ENCODE data around the gene LRMDA.

LRMDA gene

GRCh38 chr10:75708060-75708459 lies 276.6 kb downstream of the LRMDA start:
- in situ Hi-C loops (cut with MboI; ENCODE audit: low sequenced_read_pairs): no loop called here
- Histone ChIP-seq H3K36me3 (replicated peaks) (no peaks in the 10 kb centered on the region), H3K27me3 (ENCODE audit: low read depth) (no peaks in the 10 kb centered on the region), H3K4me3 (no peak overlapping the region), H3K9me3 (no peaks in the 10 kb centered on the region), H3K4me1 (no peaks in the 10 kb centered on the region)
- DNase-seq (ENCODE audit: low spot score in 2 of 2): no peak

- DNase-seq (ENCODE audit: low spot score in 2 of 2): no peak
- in situ Hi-C loops (cut with MboI; ENCODE audit: low sequenced_read_pairs): no loop called here
- Histone ChIP-seq H3K9me3 (no peaks in the 10 kb centered on the region), H3K27me3 (ENCODE audit: low read depth) (no peaks in the 10 kb centered on the region), H3K36me3 (replicated peaks) (no peaks in the 10 kb centered on the region), H3K4me1 (no peaks in the 10 kb centered on the region), H3K4me3 (no peak overlapping the region)
Observed at GRCh38 chr10:75709245-75709644, 277.8 kb downstream of the LRMDA start.

GRCh38 chr10:75709811-75710210 lies 278.4 kb downstream of the LRMDA start:
- in situ Hi-C loops (cut with MboI; ENCODE audit: low sequenced_read_pairs): no loop called here
- H3K27me3 ChIP-seq (ENCODE audit: low read depth): no peaks in the 10 kb centered on the region
- H3K9me3 ChIP-seq: no peaks in the 10 kb centered on the region
- H3K4me1 ChIP-seq: no peaks in the 10 kb centered on the region
- no peaks in the 10 kb centered on the region for H3K36me3 ChIP-seq (replicated peaks)
- DNase-seq (ENCODE audit: low spot score in 2 of 2): no peak
- H3K4me3 ChIP-seq: no peak overlapping the region

- Histone ChIP-seq H3K9me3 (no peaks in the 10 kb centered on the region), H3K4me1 (no peaks in the 10 kb centered on the region), H3K36me3 (replicated peaks) (no peaks in the 10 kb centered on the region), H3K27me3 (ENCODE audit: low read depth) (no peaks in the 10 kb centered on the region), H3K4me3 (no peak overlapping the region)
- in situ Hi-C loops (cut with MboI; ENCODE audit: low sequenced_read_pairs): no loop called here
- DNase-seq (ENCODE audit: low spot score in 2 of 2): no peak
Observed at GRCh38 chr10:75712242-75712880, 280.9 kb downstream of the LRMDA start.

- Histone ChIP-seq H3K4me1 (no peaks in the 10 kb centered on the region), H3K27me3 (ENCODE audit: low read depth) (no peaks in the 10 kb centered on the region), H3K36me3 (replicated peaks) (no peaks in the 10 kb centered on the region), H3K4me3 (no peak overlapping the region), H3K9me3 (no peaks in the 10 kb centered on the region)
- in situ Hi-C loops (cut with MboI; ENCODE audit: low sequenced_read_pairs): no loop called here
- DNase-seq (ENCODE audit: low spot score in 2 of 2): no peak
Observed at GRCh38 chr10:75716506-75716905, 285.1 kb downstream of the LRMDA start.

- no peak for DNase-seq (ENCODE audit: low spot score in 2 of 2)
- Histone ChIP-seq H3K36me3 (replicated peaks) (no peaks in the 10 kb centered on the region), H3K9me3 (no peaks in the 10 kb centered on the region), H3K4me3 (no peak overlapping the region), H3K27me3 (ENCODE audit: low read depth) (no peaks in the 10 kb centered on the region), H3K4me1 (no peaks in the 10 kb centered on the region)
- in situ Hi-C loops (cut with MboI; ENCODE audit: low sequenced_read_pairs): no loop called here
Observed at GRCh38 chr10:75717126-75717916, 285.9 kb downstream of the LRMDA start.

GRCh38 chr10:75718991-75719390 lies 287.6 kb downstream of the LRMDA start:
- Histone ChIP-seq H3K27me3 (ENCODE audit: low read depth) (no peaks in the 10 kb centered on the region), H3K4me1 (no peaks in the 10 kb centered on the region), H3K9me3 (no peaks in the 10 kb centered on the region), H3K4me3 (no peak overlapping the region), H3K36me3 (replicated peaks) (no peaks in the 10 kb centered on the region)
- in situ Hi-C loops (cut with MboI; ENCODE audit: low sequenced_read_pairs): no loop called here
- no peak for DNase-seq (ENCODE audit: low spot score in 2 of 2)

- Histone ChIP-seq H3K27me3 (ENCODE audit: low read depth) (no peaks in the 10 kb centered on the region), H3K36me3 (replicated peaks) (no peaks in the 10 kb centered on the region), H3K4me1 (no peaks in the 10 kb centered on the region), H3K4me3 (no peak overlapping the region), H3K9me3 (no peaks in the 10 kb centered on the region)
- no peak for DNase-seq (ENCODE audit: low spot score in 2 of 2)
- in situ Hi-C loops (cut with MboI; ENCODE audit: low sequenced_read_pairs): no loop called here
Observed at GRCh38 chr10:75720157-75720556, 288.7 kb downstream of the LRMDA start.

- in situ Hi-C loops (cut with MboI; ENCODE audit: low sequenced_read_pairs): no loop called here
- Histone ChIP-seq H3K4me1 (no peaks in the 10 kb centered on the region), H3K4me3 (no peak overlapping the region), H3K9me3 (no peaks in the 10 kb centered on the region), H3K36me3 (replicated peaks) (no peaks in the 10 kb centered on the region), H3K27me3 (ENCODE audit: low read depth) (no peaks in the 10 kb centered on the region)
- DNase-seq (ENCODE audit: low spot score in 2 of 2): no peak
Observed at GRCh38 chr10:75722020-75722419, 290.6 kb downstream of the LRMDA start.

- H3K27me3 ChIP-seq (ENCODE audit: low read depth): no peaks in the 10 kb centered on the region
- no peaks in the 10 kb centered on the region for H3K9me3 ChIP-seq
- no peaks in the 10 kb centered on the region for H3K36me3 ChIP-seq (replicated peaks)
- H3K4me3 ChIP-seq: no peak overlapping the region
- in situ Hi-C loops (cut with MboI; ENCODE audit: low sequenced_read_pairs): no loop called here
- H3K4me1 ChIP-seq: no peaks in the 10 kb centered on the region
- DNase-seq (ENCODE audit: low spot score in 2 of 2): no peak
Observed at GRCh38 chr10:75722609-75723008, 291.2 kb downstream of the LRMDA start.

GRCh38 chr10:75723319-75723980 lies 292.0 kb downstream of the LRMDA start:
- in situ Hi-C loops (cut with MboI; ENCODE audit: low sequenced_read_pairs): no loop called here
- H3K36me3 ChIP-seq (replicated peaks): no peaks in the 10 kb centered on the region
- no peaks in the 10 kb centered on the region for H3K9me3 ChIP-seq
- no peaks in the 10 kb centered on the region for H3K4me1 ChIP-seq
- DNase-seq (ENCODE audit: low spot score in 2 of 2): no peak
- H3K27me3 ChIP-seq (ENCODE audit: low read depth): no peaks in the 10 kb centered on the region
- no peak overlapping the region for H3K4me3 ChIP-seq

GRCh38 chr10:75724047-75724446 lies 292.6 kb downstream of the LRMDA start:
- Histone ChIP-seq H3K9me3 (no peaks in the 10 kb centered on the region), H3K27me3 (ENCODE audit: low read depth) (no peaks in the 10 kb centered on the region), H3K4me1 (no peaks in the 10 kb centered on the region), H3K36me3 (replicated peaks) (no peaks in the 10 kb centered on the region), H3K4me3 (no peak overlapping the region)
- no peak for DNase-seq (ENCODE audit: low spot score in 2 of 2)
- in situ Hi-C loops (cut with MboI; ENCODE audit: low sequenced_read_pairs): no loop called here

- in situ Hi-C loops (cut with MboI; ENCODE audit: low sequenced_read_pairs): no loop called here
- H3K36me3 ChIP-seq (replicated peaks): no peaks in the 10 kb centered on the region
- no peaks in the 10 kb centered on the region for H3K4me1 ChIP-seq
- H3K9me3 ChIP-seq: no peaks in the 10 kb centered on the region
- H3K27me3 ChIP-seq (ENCODE audit: low read depth): no peaks in the 10 kb centered on the region
- no peak overlapping the region for H3K4me3 ChIP-seq
- no peak for DNase-seq (ENCODE audit: low spot score in 2 of 2)
Observed at GRCh38 chr10:75726522-75727483, 295.4 kb downstream of the LRMDA start.

All from HAP-1 (cell line).